WERI-Rb-1 (cell line): ENCODE results near the gene STARD5.

Experiments used
- DNase-seq: peaks from one replicate; pipeline ENCODE4 v3.0.0-alpha.2; 2020
- H3K27ac ChIP-seq: fragments of 250-450 bp; sonication (Bioruptor Pico); 2 replicates; pipeline ENCODE4 v1.5.1; 2020; ENCODE audit warnings: mild to moderate bottlenecking, moderate library complexity
- H3K27me3 ChIP-seq: fragments of 250-450 bp; sonication (Bioruptor Pico); 2 replicates; pipeline ENCODE4 v1.5.1; 2021; ENCODE audit warnings: mild to moderate bottlenecking, low read depth, moderate library complexity; ENCODE audit not compliant: insufficient read depth, severe bottlenecking
- H3K36me3 ChIP-seq: fragments of 250-450 bp; sonication (Bioruptor Pico); 2 replicates; pipeline ENCODE4 v1.5.1; 2020; ENCODE audit warnings: mild to moderate bottlenecking, moderate library complexity
- H3K4me3 ChIP-seq: 2 replicates; pipeline ENCODE4 v1.5.1; 2011; ENCODE audit warnings: low read depth, mild to moderate bottlenecking, control low read depth, low read length
- H3K9me3 ChIP-seq: fragments of 250-450 bp; sonication (Bioruptor Pico); 2 replicates; pipeline ENCODE4 v1.5.1; 2021; ENCODE audit warnings: mild to moderate bottlenecking, moderate library complexity; ENCODE audit not compliant: severe bottlenecking
- CTCF ChIP-seq: IDR thresholded peaks from 2 replicates; pipeline ENCODE4 v1.5.1; 2011; ENCODE audit warnings: low read depth, mild to moderate bottlenecking, control low read depth, inconsistent platforms, low read length

The STARD5 gene

GRCh38 chr15:81341351-81341750 lies 17.4 kb upstream of the STARD5 start:
- Histone ChIP-seq H3K4me3 (no peak overlapping the region), H3K27me3 (no peaks in the 10 kb centered on the region), H3K9me3 (no peaks in the 10 kb centered on the region), H3K36me3 (no peaks in the 10 kb centered on the region), H3K27ac (no peak overlapping the region)
- no peak for DNase-seq
- TF ChIP-seq CTCF, result no peak

GRCh38 chr15:81339851-81340250 lies 15.9 kb upstream of the STARD5 start:
- Histone ChIP-seq H3K9me3 (no peaks in the 10 kb centered on the region), H3K4me3 (no peak overlapping the region), H3K27ac (no peak overlapping the region), H3K27me3 (no peaks in the 10 kb centered on the region), H3K36me3 (no peaks in the 10 kb centered on the region)
- TF ChIP-seq CTCF, result no peak
- DNase-seq, result no peak

GRCh38 chr15:81339321-81339720 lies 15.4 kb upstream of the STARD5 start:
- Histone ChIP-seq H3K4me3 (no peak overlapping the region), H3K27ac (no peak overlapping the region), H3K36me3 (no peaks in the 10 kb centered on the region), H3K27me3 (no peaks in the 10 kb centered on the region), H3K9me3 (no peaks in the 10 kb centered on the region)
- no peak for TF ChIP-seq CTCF
- no peak for DNase-seq

- no peak for DNase-seq
- no peak overlapping the region for H3K4me3 ChIP-seq
- TF ChIP-seq CTCF, result no peak
- no peak overlapping the region for H3K27ac ChIP-seq
- H3K36me3 ChIP-seq, result no peaks in the 10 kb centered on the region
- H3K27me3 ChIP-seq, result no peaks in the 10 kb centered on the region
- H3K9me3 ChIP-seq, result no peaks in the 10 kb centered on the region
Observed at GRCh38 chr15:81338170-81339007, 14.4 kb upstream of the STARD5 start.

GRCh38 chr15:81337713-81338157 lies 13.8 kb upstream of the STARD5 start:
- no peak overlapping the region for H3K27ac ChIP-seq
- no peak for DNase-seq

More at GRCh38 chr15:81337713-81338157, 13.8 kb upstream of the STARD5 start:
- TF ChIP-seq CTCF, result no peak
- Histone ChIP-seq H3K4me3 (no peak overlapping the region), H3K9me3 (no peaks in the 10 kb centered on the region), H3K27me3 (no peaks in the 10 kb centered on the region), H3K36me3 (no peaks in the 10 kb centered on the region)
